Gastroesophageal sphincter (tissue), 4 donors: ENCODE measurements around the gene CFAP298. TPM values are rescaled to one million over a fixed set of nuclear protein-coding genes. Genes with fewer than 3 reads are reported as not detected.

ENCODE experiments used
- ATAC-seq: fragments of 150-250 bp; one replicate; pipeline ENCODE4 v1.9.1; 2016; ENCODE audit warnings: mild to moderate bottlenecking, moderate library complexity
- H3K27ac ChIP-seq, 4 donors: fragments of 200-600 bp; sonication (generic) in 3 of 4; 1 replicate in 3 of 4; 2 replicates in 1 of 4; pipeline ENCODE4 v1.5.1; 2016 to 2019
- H3K27me3 ChIP-seq: fragments of 200-600 bp; sonication (generic); one replicate; pipeline ENCODE4 v1.5.1; 2019
- H3K36me3 ChIP-seq, 2 donors: fragments of 200-600 bp; sonication (generic); one replicate each; pipeline ENCODE4 v1.5.1; 2019; ENCODE audit warnings: control low read depth in 1 of 2
- H3K4me1 ChIP-seq, 3 donors: fragments of 200-600 bp; sonication (generic); 1 replicate in 2 of 3; 2 replicates in 1 of 3; pipeline ENCODE4 v1.5.1; 2016 to 2019; ENCODE audit warnings: control low read depth in 2 of 3
- H3K4me3 ChIP-seq, 2 donors: fragments of 200-600 bp; sonication (generic); one replicate each; pipeline ENCODE4 v1.5.1; 2019; ENCODE audit warnings: mild to moderate bottlenecking in 1 of 2, moderate library complexity in 1 of 2
- H3K9me3 ChIP-seq, 3 donors: fragments of 200-600 bp; sonication (generic); one replicate each; pipeline ENCODE4 v1.5.1; 2017 to 2019; ENCODE audit warnings: control low read depth in 2 of 3
- CTCF ChIP-seq, 4 experiments: fragments of 200-600 bp in 2 of 4; fragments of 450-650 bp in 2 of 4; sonication (generic) in 1 of 4; IDR thresholded peaks; one replicate each; pipeline ENCODE4 v1.5.1; 2017 to 2019; ENCODE audit warnings: antibody characterized with exemption in 4 of 4, mild to moderate bottlenecking in 2 of 4, moderate library complexity in 2 of 4
- EP300 ChIP-seq: sonication (generic); formaldehyde crosslinking; IDR thresholded peaks from one replicate; pipeline ENCODE4 v1.6.1; 2017; ENCODE audit warnings: antibody characterized with exemption, mild to moderate bottlenecking
- POLR2A ChIP-seq, 2 donors: fragments of 450-650 bp; IDR thresholded peaks; one replicate each; pipeline ENCODE4 v1.6.1; 2017; ENCODE audit warnings: antibody characterized with exemption in 2 of 2, mild to moderate bottlenecking in 2 of 2, moderate library complexity in 1 of 2
- POLR2AphosphoS5 ChIP-seq: sonication (generic); formaldehyde crosslinking; IDR thresholded peaks from one replicate; pipeline ENCODE4 v1.6.1; 2017; ENCODE audit warnings: antibody characterized with exemption
- WGBS, 2 donors: methylation state at CpG; one replicate each; pipeline ENCODE4 v1.1.5; 2018; ENCODE audit warnings: low coverage in 1 of 2; 5-methylcytosine and 5-hydroxymethylcytosine counted together
- total RNA-seq, 4 donors: library from RNA; depleted of rRNA; stranded (reverse); fragments of >200 nt; gene quantifications; one replicate each; pipeline ENCODE4 v1.1.0, GENCODE V29; 2016

The CFAP298 gene
- total RNA-seq, 4 donors from 2014 or later = 28.2 to 55.7 (median 32.0) TPM

GRCh38 chr21:32597205-32597604, 15.0 kb downstream of the CFAP298 start:
- 31 to 44% methylated on average over 6 of the region's 6 CpGs for WGBS, 2 donors
- Histone ChIP-seq H3K27me3 (no peaks in the 10 kb centered on the region), H3K4me3 (no peak overlapping the region), H3K27ac (no peak overlapping the region), H3K4me1 (no peaks in the 10 kb centered on the region), H3K9me3 (no peaks in the 10 kb centered on the region), H3K36me3 (peaks cover 0 to 43% of the 10 kb centered on the region in 2 donors)
- TF ChIP-seq POLR2AphosphoS5 = no peak
- TF ChIP-seq EP300 = no peak
- no peak for TF ChIP-seq POLR2A (IDR thresholded peaks at IDR 0.05)
- TF ChIP-seq CTCF (IDR thresholded peaks at IDR 0.05) = no peak
- ATAC-seq = no peak

GRCh38 chr21:32595431-32595830, 16.7 kb downstream of the CFAP298 start:
- Histone ChIP-seq H3K36me3 (peaks cover 0 to 32% of the 10 kb centered on the region in 2 donors), H3K27me3 (no peaks in the 10 kb centered on the region), H3K9me3 (no peaks in the 10 kb centered on the region), H3K27ac (no peak overlapping the region), H3K4me3 (no peak overlapping the region), H3K4me1 (peaks cover 0 to 5% (median 0%) of the 10 kb centered on the region in 3 donors)
- no peak for TF ChIP-seq POLR2AphosphoS5
- no peak for TF ChIP-seq EP300
- no peak for TF ChIP-seq CTCF (IDR thresholded peaks at IDR 0.05)
- TF ChIP-seq POLR2A (IDR thresholded peaks at IDR 0.05) = no peak
- no peak for ATAC-seq
- WGBS, 2 donors = 73 to 82% methylated on average over 3 to 8 of the region's 11 CpGs

GRCh38 chr21:32593690-32594089, 18.5 kb downstream of the CFAP298 start:
- no CpG with 5 or more reads among the region's 8 CpGs for WGBS, 2 donors
- Histone ChIP-seq H3K27me3 (no peaks in the 10 kb centered on the region), H3K36me3 (peaks cover 0 to 15% of the 10 kb centered on the region in 2 donors), H3K4me1 (peaks cover 0 to 14% (median 0%) of the 10 kb centered on the region in 3 donors), H3K4me3 (no peak overlapping the region), H3K27ac (no peak overlapping the region), H3K9me3 (no peaks in the 10 kb centered on the region)
- ATAC-seq = no peak
- no peak for TF ChIP-seq POLR2AphosphoS5
- no peak for TF ChIP-seq POLR2A (IDR thresholded peaks at IDR 0.05)
- no peak for TF ChIP-seq CTCF (IDR thresholded peaks at IDR 0.05)
- TF ChIP-seq EP300 = no peak

GRCh38 chr21:32592929-32593502, 19.2 kb downstream of the CFAP298 start:
- Histone ChIP-seq H3K9me3 (no peaks in the 10 kb centered on the region), H3K27ac (no peak overlapping the region), H3K4me1 (peaks cover 0 to 14% (median 0%) of the 10 kb centered on the region in 3 donors), H3K4me3 (no peak overlapping the region), H3K36me3 (peaks cover 0 to 9% of the 10 kb centered on the region in 2 donors), H3K27me3 (no peaks in the 10 kb centered on the region)
- ATAC-seq = no peak
- TF ChIP-seq POLR2AphosphoS5 (no peak), CTCF (IDR thresholded peaks at IDR 0.05) (no peak), POLR2A (IDR thresholded peaks at IDR 0.05) (no peak), EP300 (no peak)
- WGBS, 2 donors = 44 to 46% methylated on average over 3 to 5 of the region's 10 CpGs

GRCh38 chr21:32590130-32590529, 22.0 kb downstream of the CFAP298 start:
- TF ChIP-seq POLR2A (IDR thresholded peaks at IDR 0.05) (no peak), CTCF (IDR thresholded peaks at IDR 0.05) (no peak), EP300 (no peak), POLR2AphosphoS5 (no peak)
- ATAC-seq = no peak
- Histone ChIP-seq H3K9me3 (no peaks in the 10 kb centered on the region), H3K4me3 (no peak overlapping the region), H3K4me1 (peaks cover 0 to 14% (median 0%) of the 10 kb centered on the region in 3 donors), H3K36me3 (peaks cover 0 to 8% of the 10 kb centered on the region in 2 donors), H3K27me3 (no peaks in the 10 kb centered on the region), H3K27ac (peak overlapping the region in 3 of 4 donors; percentile 46 to 64 (median 60))
- 61 to 80% methylated on average over 1 to 4 of the region's 4 CpGs for WGBS, 2 donors
